ENCODE measurements around the gene KIAA1958.
"Not testable (repeated sequence)": the region's sequence is repeated elsewhere in the genome, so short reads cannot be mapped to it uniquely, and the experiment has no call there.

DNA sequence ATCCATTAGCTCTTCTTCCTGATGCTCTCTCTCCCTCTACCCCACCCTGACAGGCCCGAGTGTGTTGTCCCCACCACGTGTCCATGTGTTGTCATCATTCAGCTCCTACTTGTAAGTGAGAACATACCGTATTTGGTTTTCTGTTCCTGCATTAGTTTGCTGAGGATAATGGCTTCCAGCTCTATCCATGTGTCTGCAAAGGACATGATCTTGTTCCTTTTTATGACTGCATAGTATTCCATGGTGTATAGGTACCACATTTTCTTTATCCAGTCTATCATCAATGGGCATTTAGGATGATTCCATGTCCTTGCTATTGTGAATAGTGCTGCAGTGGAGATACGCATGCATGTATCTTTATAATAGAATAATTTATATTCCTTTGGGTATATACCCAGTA is 186.6 kb downstream of the KIAA1958 start:
- TF ChIP-seq, protein P1, sequence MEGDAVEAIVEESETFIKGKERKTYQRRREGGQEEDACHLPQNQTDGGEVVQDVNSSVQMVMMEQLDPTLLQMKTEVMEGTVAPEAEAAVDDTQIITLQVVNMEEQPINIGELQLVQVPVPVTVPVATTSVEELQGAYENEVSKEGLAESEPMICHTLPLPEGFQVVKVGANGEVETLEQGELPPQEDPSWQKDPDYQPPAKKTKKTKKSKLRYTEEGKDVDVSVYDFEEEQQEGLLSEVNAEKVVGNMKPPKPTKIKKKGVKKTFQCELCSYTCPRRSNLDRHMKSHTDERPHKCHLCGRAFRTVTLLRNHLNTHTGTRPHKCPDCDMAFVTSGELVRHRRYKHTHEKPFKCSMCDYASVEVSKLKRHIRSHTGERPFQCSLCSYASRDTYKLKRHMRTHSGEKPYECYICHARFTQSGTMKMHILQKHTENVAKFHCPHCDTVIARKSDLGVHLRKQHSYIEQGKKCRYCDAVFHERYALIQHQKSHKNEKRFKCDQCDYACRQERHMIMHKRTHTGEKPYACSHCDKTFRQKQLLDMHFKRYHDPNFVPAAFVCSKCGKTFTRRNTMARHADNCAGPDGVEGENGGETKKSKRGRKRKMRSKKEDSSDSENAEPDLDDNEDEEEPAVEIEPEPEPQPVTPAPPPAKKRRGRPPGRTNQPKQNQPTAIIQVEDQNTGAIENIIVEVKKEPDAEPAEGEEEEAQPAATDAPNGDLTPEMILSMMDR (IDR thresholded peaks at IDR 0.05), result not testable (repeated sequence)
- not testable (repeated sequence) for TF ChIP-seq POLR2A (IDR thresholded peaks at IDR 0.05)
